ENCODE measurements around the gene ATRNL1. TPM values are rescaled to one million over a fixed set of nuclear protein-coding genes. Genes with fewer than 3 reads are reported as not detected.
"Not testable (repeated sequence)": the region's sequence is repeated elsewhere in the genome, so short reads cannot be mapped to it uniquely, and the experiment has no call there.

Gene ATRNL1
- total RNA-seq, 4 donors from 2014 or later = 0.34 to 1.1 (median 0.55) TPM

GRCh38 chr10:115802911-115803310, 709.7 kb downstream of the ATRNL1 start:
- no peak for DNase-seq (ENCODE audit: low spot score in 2 of 2)
- no peak overlapping the region for H3K4me3 ChIP-seq (ENCODE audit: low read depth, poor library complexity, severe bottlenecking)
- intact Hi-C loops (cut with DNase I; ENCODE audit: low total_unique reads) = no loop called here
- TF ChIP-seq, protein P1, sequence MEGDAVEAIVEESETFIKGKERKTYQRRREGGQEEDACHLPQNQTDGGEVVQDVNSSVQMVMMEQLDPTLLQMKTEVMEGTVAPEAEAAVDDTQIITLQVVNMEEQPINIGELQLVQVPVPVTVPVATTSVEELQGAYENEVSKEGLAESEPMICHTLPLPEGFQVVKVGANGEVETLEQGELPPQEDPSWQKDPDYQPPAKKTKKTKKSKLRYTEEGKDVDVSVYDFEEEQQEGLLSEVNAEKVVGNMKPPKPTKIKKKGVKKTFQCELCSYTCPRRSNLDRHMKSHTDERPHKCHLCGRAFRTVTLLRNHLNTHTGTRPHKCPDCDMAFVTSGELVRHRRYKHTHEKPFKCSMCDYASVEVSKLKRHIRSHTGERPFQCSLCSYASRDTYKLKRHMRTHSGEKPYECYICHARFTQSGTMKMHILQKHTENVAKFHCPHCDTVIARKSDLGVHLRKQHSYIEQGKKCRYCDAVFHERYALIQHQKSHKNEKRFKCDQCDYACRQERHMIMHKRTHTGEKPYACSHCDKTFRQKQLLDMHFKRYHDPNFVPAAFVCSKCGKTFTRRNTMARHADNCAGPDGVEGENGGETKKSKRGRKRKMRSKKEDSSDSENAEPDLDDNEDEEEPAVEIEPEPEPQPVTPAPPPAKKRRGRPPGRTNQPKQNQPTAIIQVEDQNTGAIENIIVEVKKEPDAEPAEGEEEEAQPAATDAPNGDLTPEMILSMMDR (IDR thresholded peaks at IDR 0.05) = no peak
- no peak for TF ChIP-seq POLR2A (IDR thresholded peaks at IDR 0.05)

DNA sequence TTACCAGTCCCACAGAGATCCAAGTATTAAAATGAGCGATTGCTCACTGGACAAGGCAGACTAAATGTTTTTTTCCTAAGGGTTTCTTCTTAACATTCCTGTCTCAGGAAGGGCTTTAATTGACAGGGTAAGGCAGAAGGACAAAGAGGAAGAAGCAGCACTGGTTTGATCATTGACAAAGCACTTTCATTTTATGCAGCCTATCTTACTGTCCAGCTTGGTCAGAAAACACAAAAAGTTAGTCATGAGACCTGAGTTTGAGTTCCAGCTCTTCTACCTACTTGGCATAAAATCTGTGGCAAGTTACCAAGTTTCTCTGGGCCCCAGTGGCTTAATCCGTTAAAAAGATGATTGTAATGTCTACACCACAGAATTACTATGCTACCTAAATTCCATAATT, 721.4 kb downstream of the ATRNL1 start:
- TF ChIP-seq POLR2A (IDR thresholded peaks at IDR 0.05) = no peak
- TF ChIP-seq, protein P1 (IDR thresholded peaks at IDR 0.05) = no peak
- no peak overlapping the region for H3K4me3 ChIP-seq (ENCODE audit: low read depth, poor library complexity, severe bottlenecking)
- DNase-seq (ENCODE audit: low spot score in 2 of 2) = no peak
- intact Hi-C loops (cut with DNase I; ENCODE audit: low total_unique reads) = no loop called here
- 33 to 40% methylated on average over 2 of the region's 2 CpGs for WGBS, 2 donors

GRCh38 chr10:115818012-115818411, 724.8 kb downstream of the ATRNL1 start:
- TF ChIP-seq, protein P1 (IDR thresholded peaks at IDR 0.05) = no peak
- TF ChIP-seq POLR2A (IDR thresholded peaks at IDR 0.05) = no peak
- DNase-seq (ENCODE audit: low spot score in 2 of 2) = no peak
- 29 to 43% methylated on average over 2 of the region's 2 CpGs for WGBS, 2 donors
- no peak overlapping the region for H3K4me3 ChIP-seq (ENCODE audit: low read depth, poor library complexity, severe bottlenecking)
- intact Hi-C loops (cut with DNase I; ENCODE audit: low total_unique reads) = no loop called here

DNA sequence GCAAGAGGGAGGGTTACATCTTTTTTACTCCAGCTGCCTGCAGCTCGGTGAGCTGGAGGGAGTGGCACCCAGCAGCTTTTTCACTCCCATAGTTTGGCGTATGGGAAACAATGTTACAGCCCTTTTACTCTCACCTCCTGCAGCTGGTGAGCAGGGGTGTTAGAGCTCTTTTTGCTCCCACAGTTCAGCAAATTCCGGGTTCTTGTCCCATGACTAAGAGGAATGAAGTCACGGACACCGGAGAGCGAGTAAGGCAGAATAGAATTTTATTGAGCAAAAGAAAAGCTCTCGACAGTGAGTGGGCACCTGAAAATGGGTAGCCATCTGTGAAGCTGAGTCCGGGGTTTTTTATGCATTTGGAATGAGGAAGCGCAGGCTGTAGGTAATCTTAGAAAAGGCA, 733.2 kb downstream of the ATRNL1 start:
- intact Hi-C loops (cut with DNase I; ENCODE audit: low total_unique reads) = no loop called here
- no peak overlapping the region for H3K4me3 ChIP-seq (ENCODE audit: low read depth, poor library complexity, severe bottlenecking)
- TF ChIP-seq POLR2A (IDR thresholded peaks at IDR 0.05) = no peak
- TF ChIP-seq, protein P1 (IDR thresholded peaks at IDR 0.05) = no peak
- 87 to 90% methylated on average over 9 of the region's 9 CpGs for WGBS, 2 donors
- DNase-seq (ENCODE audit: low spot score in 2 of 2) = no peak

GRCh38 chr10:115827231-115828009, 734.3 kb downstream of the ATRNL1 start:
- 57 to 62% methylated on average over 6 of the region's 6 CpGs for WGBS, 2 donors
- TF ChIP-seq, protein P1 (IDR thresholded peaks at IDR 0.05) = no peak
- no peak for TF ChIP-seq POLR2A (IDR thresholded peaks at IDR 0.05)
- no peak overlapping the region for H3K4me3 ChIP-seq (ENCODE audit: low read depth, poor library complexity, severe bottlenecking)
- DNase-seq (ENCODE audit: low spot score in 2 of 2) = no peak
- intact Hi-C loops (cut with DNase I; ENCODE audit: low total_unique reads) = no loop called here

- DNase-seq (ENCODE audit: low spot score in 2 of 2); intact Hi-C loops (cut with DNase I; ENCODE audit: low total_unique reads); H3K4me3 ChIP-seq (ENCODE audit: low read depth, poor library complexity, severe bottlenecking): not testable (repeated sequence)
- WGBS, 2 donors = 88 to 89% methylated on average over 4 of the region's 4 CpGs
Observed at GRCh38 chr10:115828182-115828581, 735.0 kb downstream of the ATRNL1 start.
